Common myeloid progenitor, CD34-positive (primary cell): ENCODE results near the gene PTPRZ1.

Experiments used
- CTCF ChIA-PET: fragments of 350-600 bp; sonication (Branson Sonifier 250); formaldehyde crosslinking; loops from one replicate; lab custom pipeline; 2021; ENCODE audit warnings: antibody characterized with exemption; lab: Charles Lee
- POLR2A ChIA-PET: fragments of 350-600 bp; sonication (Branson Sonifier 250); formaldehyde crosslinking; loops from one replicate; lab custom pipeline; 2021; ENCODE audit warnings: antibody characterized with exemption; lab: Charles Lee
- DNase-seq, 3 donors: peaks; one replicate each; pipeline versions ENCODE4 v3.0.0 to v3.0.0-alpha.2; 2013
- H3K27ac ChIP-seq, 2 experiments: 1 replicate in 1 of 2; 2 replicates in 1 of 2; pipeline ENCODE4 v1.7.0; 2013; ENCODE audit warnings: inconsistent platforms in 2 of 2, low read length in 2 of 2, mild to moderate bottlenecking in 2 of 2, low read depth in 1 of 2, moderate library complexity in 1 of 2; ENCODE audit not compliant: severe bottlenecking in 2 of 2, insufficient read depth in 1 of 2, poor library complexity in 1 of 2
- H3K27me3 ChIP-seq, 5 experiments: replicated peaks in 2 of 5; 1 replicate in 3 of 5; 2 replicates in 2 of 5; pipeline versions ENCODE4 v1.6.1 to v1.7.0; 2013; ENCODE audit warnings: low read length in 4 of 5, mild to moderate bottlenecking in 2 of 5, moderate library complexity in 2 of 5, inconsistent platforms in 1 of 5; ENCODE audit not compliant: insufficient read depth in 5 of 5, control insufficient read depth in 4 of 5
- H3K36me3 ChIP-seq, 4 experiments: 1 replicate in 2 of 4; 2 replicates in 2 of 4; pipeline versions ENCODE4 v1.6.1 to v1.7.0; 2013; ENCODE audit warnings: low read length in 3 of 4, control low read depth in 1 of 4, mild to moderate bottlenecking in 1 of 4; ENCODE audit not compliant: control insufficient read depth in 4 of 4, insufficient read depth in 4 of 4
- H3K4me1 ChIP-seq, 4 experiments: 1 replicate in 3 of 4; 2 replicates in 1 of 4; pipeline versions ENCODE4 v1.6.1 to v1.7.1; 2013; ENCODE audit warnings: low read length in 3 of 4, mild to moderate bottlenecking in 3 of 4, control low read depth in 1 of 4, inconsistent platforms in 1 of 4, moderate library complexity in 1 of 4; ENCODE audit not compliant: control insufficient read depth in 4 of 4, insufficient read depth in 4 of 4; ENCODE audit errors: control extremely low read depth in 1 of 4
- H3K4me3 ChIP-seq, 7 experiments: 1 replicate in 4 of 7; 2 replicates in 3 of 7; pipeline versions ENCODE4 v1.5.1 to v1.7.0; 2013; ENCODE audit warnings: mild to moderate bottlenecking in 7 of 7, low read length in 6 of 7, moderate library complexity in 6 of 7, inconsistent platforms in 2 of 7, low read depth in 2 of 7, control low read depth in 1 of 7; ENCODE audit not compliant: insufficient read depth in 4 of 7, control insufficient read depth in 1 of 7; ENCODE audit errors: extremely low read depth in 1 of 7
- H3K9me3 ChIP-seq, 5 experiments: 1 replicate in 4 of 5; 2 replicates in 1 of 5; pipeline versions ENCODE4 v1.6.1 to v1.7.1; 2013; ENCODE audit warnings: low read length in 4 of 5, mild to moderate bottlenecking in 2 of 5, inconsistent platforms in 1 of 5, low read depth in 1 of 5, moderate library complexity in 1 of 5; ENCODE audit not compliant: control insufficient read depth in 4 of 5, insufficient read depth in 2 of 5; ENCODE audit errors: control extremely low read depth in 1 of 5
- WGBS: methylation state at CpG from one replicate; pipeline ENCODE4 v1.1.5; 2013; ENCODE audit not compliant: insufficient coverage; 5-methylcytosine and 5-hydroxymethylcytosine counted together

The PTPRZ1 gene

DNA sequence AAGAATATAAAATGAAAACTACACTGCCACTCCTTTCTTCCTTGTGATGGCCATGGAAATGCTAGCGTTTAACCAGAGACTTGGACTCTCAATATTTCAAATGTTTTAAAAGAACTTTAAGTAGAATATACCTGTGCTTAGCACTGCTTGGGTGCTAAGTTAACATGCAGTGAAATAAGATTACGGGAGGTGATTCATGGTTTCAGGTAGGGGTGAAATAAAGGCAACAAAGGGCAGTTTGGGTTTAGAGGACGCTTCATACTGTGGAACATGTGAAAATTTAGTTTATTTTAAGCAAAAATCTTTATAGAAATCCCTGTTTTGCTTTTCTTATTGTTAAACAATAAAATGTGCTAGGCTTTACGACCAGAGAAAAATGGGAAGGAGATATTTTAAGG, 94.0 kb downstream of the PTPRZ1 start:
- DNase-seq: no peak
- Histone ChIP-seq H3K4me1 (no peaks in the 10 kb centered on the region), H3K36me3 (no peaks in the 10 kb centered on the region), H3K27ac (no peak overlapping the region), H3K9me3 (peaks cover 0 to 1% (median 0%) of the 10 kb centered on the region in 5 experiments), H3K27me3 (no peaks in the 10 kb centered on the region), H3K4me3 (no peak overlapping the region)
- ChIA-PET CTCF (no interaction called here), POLR2A (no interaction called here)
- 83% methylated on average over 1 of the region's 4 CpGs for WGBS

DNA sequence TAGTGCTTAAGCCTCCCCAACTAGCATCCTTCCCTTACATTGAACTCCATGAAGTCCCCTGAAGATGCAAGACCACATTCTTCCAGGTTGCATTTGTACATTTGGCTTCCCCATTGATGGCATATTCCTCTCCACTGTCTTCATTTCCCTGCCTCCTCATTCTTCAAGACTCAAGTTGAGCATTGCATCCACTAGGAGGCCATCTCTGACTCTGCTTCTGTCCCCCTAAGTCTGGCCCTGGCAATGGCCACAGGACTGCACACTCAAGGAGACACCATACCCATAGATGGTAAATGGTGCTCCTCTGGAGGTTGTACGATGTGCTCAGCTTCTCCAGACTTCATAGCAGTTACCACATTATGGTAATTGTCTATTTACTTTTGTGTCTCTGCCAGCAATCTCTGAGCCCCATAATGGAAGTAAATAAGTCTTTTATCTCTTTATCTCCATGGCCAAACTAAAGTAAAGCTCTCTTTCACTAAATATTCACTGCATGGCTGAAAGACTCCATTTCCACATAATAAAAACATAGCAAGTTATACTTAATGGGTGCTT, 112.6 kb downstream of the PTPRZ1 start:
- Histone ChIP-seq H3K4me1 (no peaks in the 10 kb centered on the region), H3K9me3 (no peaks in the 10 kb centered on the region), H3K36me3 (no peaks in the 10 kb centered on the region), H3K4me3 (no peak overlapping the region), H3K27me3 (peaks cover 0 to 2% (median 0%) of the 10 kb centered on the region in 5 experiments), H3K27ac (no peak overlapping the region)
- DNase-seq: no peak
- 90% methylated on average over 1 of the region's 1 CpG for WGBS
- CTCF ChIA-PET: interaction anchor here (1.4 to 1.7 kb wide), 2 partner anchors 9 to 10 kb away, joined by 6 read pairs; no protein-coding TSS in a partner anchor
- POLR2A ChIA-PET: no interaction called here

DNA sequence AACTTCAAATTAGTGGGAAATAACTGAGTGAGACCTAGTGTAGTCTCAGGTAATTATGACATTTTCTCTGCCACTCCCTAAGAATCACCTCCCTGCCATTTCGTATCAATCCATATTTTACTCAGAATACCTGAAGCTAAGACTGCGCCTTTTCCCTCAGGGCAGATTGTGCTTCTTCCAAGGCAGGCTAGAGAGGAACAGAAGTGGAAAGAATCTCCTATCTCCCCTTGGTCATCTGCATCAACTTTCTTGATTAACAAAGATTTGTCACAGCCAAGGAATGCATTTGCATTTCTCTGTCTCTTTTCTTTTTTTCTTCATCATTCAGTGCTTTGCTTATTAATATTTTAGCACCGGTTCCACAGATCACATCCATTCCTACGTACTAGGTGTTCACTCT, 119.1 kb downstream of the PTPRZ1 start:
- POLR2A ChIA-PET: no interaction called here
- H3K4me3 ChIP-seq: no peak overlapping the region
- CTCF ChIA-PET: interaction anchor here (1.2 to 1.5 kb wide), 2 partner anchors 241 to 596 kb away, joined by 3 to 5 read pairs; partner anchors contain the start of gene FAM3C
- no peak overlapping the region for H3K27ac ChIP-seq
- no peaks in the 10 kb centered on the region for H3K36me3 ChIP-seq
- DNase-seq: no peak
- no peaks in the 10 kb centered on the region for H3K9me3 ChIP-seq
- WGBS: 90% methylated on average over 2 of the region's 4 CpGs
- H3K4me1 ChIP-seq: no peaks in the 10 kb centered on the region
- peaks cover 0 to 1% (median 0%) of the 10 kb centered on the region in 5 experiments for H3K27me3 ChIP-seq

DNA sequence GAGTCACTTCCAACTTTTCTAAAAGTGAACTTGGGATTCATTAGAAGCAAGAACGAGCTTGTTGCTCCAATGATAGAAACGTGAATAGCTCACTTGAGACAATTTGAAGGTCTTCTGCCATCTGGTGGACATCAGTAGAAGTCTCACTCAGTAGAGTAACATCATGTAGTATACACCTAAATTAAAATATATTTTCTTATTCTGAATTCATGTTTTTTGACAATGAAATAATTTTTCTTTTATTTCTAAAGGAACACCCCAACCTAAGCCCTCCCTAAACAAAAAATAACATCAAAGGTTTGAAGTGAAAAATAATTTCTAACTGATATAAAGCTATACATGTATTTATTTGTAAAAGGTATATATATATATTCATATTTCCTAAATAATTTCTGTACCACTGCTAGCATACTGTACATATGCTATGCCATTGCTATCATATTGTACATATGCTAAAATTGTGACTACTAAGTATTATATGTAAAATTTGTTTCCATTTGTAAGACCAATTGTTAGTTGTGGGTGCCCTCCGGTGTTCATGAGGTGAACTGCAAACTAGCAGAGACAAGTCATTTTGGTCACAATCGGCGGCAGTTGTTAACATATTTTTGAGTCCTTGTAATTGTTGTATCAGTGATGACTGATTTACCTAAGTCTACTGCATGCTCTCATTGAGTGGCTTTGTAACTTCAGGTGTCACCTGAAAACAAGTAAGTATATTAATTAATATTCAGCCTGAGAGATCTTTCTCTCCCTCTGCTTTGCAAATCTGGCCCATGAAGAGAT, 121.9 kb downstream of the PTPRZ1 start:
- Histone ChIP-seq H3K9me3 (no peaks in the 10 kb centered on the region), H3K27ac (no peak overlapping the region), H3K27me3 (peaks cover 0 to 1% (median 0%) of the 10 kb centered on the region in 5 experiments), H3K36me3 (no peaks in the 10 kb centered on the region), H3K4me1 (no peaks in the 10 kb centered on the region), H3K4me3 (no peak overlapping the region)
- ChIA-PET POLR2A (no interaction called here), CTCF (interaction anchor here (0.7 to 2.0 kb wide), 12 partner anchors 8 to 634 kb away, joined by 3 to 9 read pairs (median 4); no protein-coding TSS in a partner anchor)
- peak; percentile 59 to 80 (median 80) for DNase-seq
- 21% methylated on average over 4 of the region's 5 CpGs for WGBS

DNA sequence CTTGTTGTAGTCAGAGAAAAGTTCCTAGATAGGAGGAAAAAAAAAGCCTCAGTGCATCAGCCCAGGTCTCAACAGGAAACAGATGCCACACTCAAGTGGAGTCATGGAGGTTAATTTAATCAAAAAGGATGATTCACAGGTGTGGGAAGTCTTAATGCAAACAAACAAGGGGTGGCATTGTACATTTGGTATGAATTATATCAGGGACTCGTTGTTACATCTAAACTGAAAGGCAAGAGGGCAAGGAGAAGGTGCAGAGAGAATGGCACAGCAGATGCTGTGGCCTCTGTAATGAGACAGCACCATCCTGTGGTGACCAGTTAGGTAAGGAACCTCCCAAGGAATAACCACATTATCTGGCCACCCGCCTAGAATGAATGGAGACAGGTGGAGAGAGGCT, 133.7 kb downstream of the PTPRZ1 start:
- H3K27me3 ChIP-seq: no peaks in the 10 kb centered on the region
- peak in 2 of 3 donors; percentile 29 to 56 for DNase-seq
- H3K27ac ChIP-seq: no peak overlapping the region
- no peaks in the 10 kb centered on the region for H3K4me1 ChIP-seq
- POLR2A ChIA-PET: no interaction called here
- H3K36me3 ChIP-seq: no peaks in the 10 kb centered on the region
- H3K4me3 ChIP-seq: no peak overlapping the region
- WGBS: 80% methylated on average over 1 of the region's 2 CpGs
- CTCF ChIA-PET: interaction anchor here (0.7 kb wide), 1 partner anchor 13 kb away, joined by 4 read pairs; no protein-coding TSS in a partner anchor
- H3K9me3 ChIP-seq: no peaks in the 10 kb centered on the region

DNA sequence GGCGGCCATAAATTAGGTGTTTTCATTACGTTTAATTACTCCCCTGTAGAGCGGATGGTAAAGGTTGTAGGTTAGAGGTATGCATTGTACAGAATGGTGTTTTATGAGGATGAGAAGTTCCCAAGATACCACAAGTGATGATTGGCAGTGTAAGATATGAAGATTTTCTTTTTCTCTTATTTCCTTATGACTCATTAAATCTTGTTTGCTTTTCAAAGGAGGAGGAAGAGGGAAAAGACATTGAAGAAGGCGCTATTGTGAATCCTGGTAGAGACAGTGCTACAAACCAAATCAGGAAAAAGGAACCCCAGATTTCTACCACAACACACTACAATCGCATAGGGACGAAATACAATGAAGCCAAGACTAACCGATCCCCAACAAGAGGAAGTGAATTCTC, 137.2 kb downstream of the PTPRZ1 start:
- ChIA-PET CTCF (no interaction called here), POLR2A (interaction anchor here (0.7 kb wide), 1 partner anchor 65 kb away, joined by 5 read pairs; no protein-coding TSS in a partner anchor)
- Histone ChIP-seq H3K36me3 (no peaks in the 10 kb centered on the region), H3K4me3 (no peak overlapping the region), H3K27ac (no peak overlapping the region), H3K27me3 (no peaks in the 10 kb centered on the region), H3K9me3 (no peaks in the 10 kb centered on the region), H3K4me1 (peaks cover 0 to 11% (median 0%) of the 10 kb centered on the region in 4 experiments)
- DNase-seq: no peak
- 91% methylated on average over 3 of the region's 7 CpGs for WGBS

DNA sequence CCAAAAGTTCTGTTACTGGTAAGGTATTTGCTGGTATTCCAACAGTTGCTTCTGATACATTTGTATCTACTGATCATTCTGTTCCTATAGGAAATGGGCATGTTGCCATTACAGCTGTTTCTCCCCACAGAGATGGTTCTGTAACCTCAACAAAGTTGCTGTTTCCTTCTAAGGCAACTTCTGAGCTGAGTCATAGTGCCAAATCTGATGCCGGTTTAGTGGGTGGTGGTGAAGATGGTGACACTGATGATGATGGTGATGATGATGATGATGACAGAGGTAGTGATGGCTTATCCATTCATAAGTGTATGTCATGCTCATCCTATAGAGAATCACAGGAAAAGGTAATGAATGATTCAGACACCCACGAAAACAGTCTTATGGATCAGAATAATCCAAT, 140.1 kb downstream of the PTPRZ1 start:
- ChIA-PET CTCF (no interaction called here), POLR2A (no interaction called here)
- peak; percentile 34 to 76 (median 67) for DNase-seq
- Histone ChIP-seq H3K36me3 (no peaks in the 10 kb centered on the region), H3K27me3 (no peaks in the 10 kb centered on the region), H3K27ac (no peak overlapping the region), H3K9me3 (no peaks in the 10 kb centered on the region), H3K4me1 (peaks cover 0 to 11% (median 0%) of the 10 kb centered on the region in 4 experiments), H3K4me3 (no peak overlapping the region)
- WGBS: no CpG with 5 or more reads among the region's 2 CpGs
